HL-60 (cell line): ENCODE results near the gene DMGDH.

Experiments
- DNase-seq, 2 experiments: peaks; one replicate each; pipeline ENCODE4 v3.0.0-alpha.2; 2010 to 2020; ENCODE audit warnings: low read depth in 1 of 2, low spot score in 1 of 2
- H3K27ac ChIP-seq: fragments of 250-450 bp; sonication (Bioruptor Pico); replicated peaks from 2 replicates; pipeline ENCODE4 v1.5.1; 2020; ENCODE audit warnings: mild to moderate bottlenecking, moderate library complexity
- H3K27me3 ChIP-seq: fragments of 250-450 bp; sonication (Bioruptor Pico); 2 replicates; pipeline ENCODE4 v1.5.1; 2021; ENCODE audit warnings: mild to moderate bottlenecking, moderate library complexity; ENCODE audit not compliant: insufficient read depth, poor library complexity, severe bottlenecking
- H3K4me3 ChIP-seq: replicated peaks from 2 replicates; pipeline ENCODE4 v1.5.1; 2011; ENCODE audit warnings: mild to moderate bottlenecking, control low read depth, low read length; ENCODE audit not compliant: insufficient read depth
- CTCF ChIP-seq: IDR thresholded peaks from one replicate; pipeline ENCODE4 v1.5.1; 2011; ENCODE audit warnings: low read length, control low read depth, inconsistent platforms; ENCODE audit not compliant: insufficient read depth
- GABPA ChIP-seq: IDR thresholded peaks from 2 replicates; pipeline ENCODE4 v1.6.1; 2012; ENCODE audit warnings: low read depth
- POLR2AphosphoS5 ChIP-seq: IDR thresholded peaks from 2 replicates; pipeline ENCODE4 v1.6.1; 2012; ENCODE audit warnings: low read depth
- REST ChIP-seq: IDR thresholded peaks from 2 replicates; pipeline ENCODE4 v1.6.1; 2012; ENCODE audit warnings: low read depth; ENCODE audit not compliant: insufficient replicate concordance
- SPI1 ChIP-seq: IDR thresholded peaks from 2 replicates; pipeline ENCODE4 v1.6.1; 2012; ENCODE audit warnings: low read depth, mild to moderate bottlenecking, borderline replicate concordance

Gene DMGDH

GRCh38 chr5:79059674-79060073 is 9.8 kb downstream of the DMGDH start:
- Histone ChIP-seq H3K27ac (no peak overlapping the region), H3K27me3 (no peaks in the 10 kb centered on the region), H3K4me3 (no peak overlapping the region)
- no peak for TF ChIP-seq REST
- TF ChIP-seq POLR2AphosphoS5: no peak
- TF ChIP-seq CTCF: no peak
- no peak for TF ChIP-seq GABPA
- TF ChIP-seq SPI1: no peak
- DNase-seq: no peak

GRCh38 chr5:79056847-79057246 is 12.6 kb downstream of the DMGDH start:
- Histone ChIP-seq H3K4me3 (no peak overlapping the region), H3K27ac (no peak overlapping the region), H3K27me3 (no peaks in the 10 kb centered on the region)
- no peak for TF ChIP-seq REST
- TF ChIP-seq POLR2AphosphoS5: no peak
- TF ChIP-seq CTCF: no peak
- TF ChIP-seq GABPA: no peak
- TF ChIP-seq SPI1: no peak
- no peak for DNase-seq

- no peaks in the 10 kb centered on the region for H3K27me3 ChIP-seq
- H3K4me3 ChIP-seq: no peak overlapping the region
- no peak for TF ChIP-seq POLR2AphosphoS5
- TF ChIP-seq CTCF: no peak
- TF ChIP-seq SPI1: no peak
- no peak for TF ChIP-seq REST
- DNase-seq: no peak
- H3K27ac ChIP-seq: no peak overlapping the region
Measured at GRCh38 chr5:79055017-79055416, 14.5 kb downstream of the DMGDH start.
